ENCODE data around the gene FFAR2. TPM values are rescaled to one million over a fixed set of nuclear protein-coding genes. Genes with fewer than 3 reads are reported as not detected.
"Not testable (repeated sequence)": the region's sequence is repeated elsewhere in the genome, so short reads cannot be mapped to it uniquely, and the experiment has no call there.

Gene FFAR2
- total and polyA plus RNA-seq, 8 donors, result 0.18 to 26.6 (median 0.55) TPM; not detected in 1

DNA sequence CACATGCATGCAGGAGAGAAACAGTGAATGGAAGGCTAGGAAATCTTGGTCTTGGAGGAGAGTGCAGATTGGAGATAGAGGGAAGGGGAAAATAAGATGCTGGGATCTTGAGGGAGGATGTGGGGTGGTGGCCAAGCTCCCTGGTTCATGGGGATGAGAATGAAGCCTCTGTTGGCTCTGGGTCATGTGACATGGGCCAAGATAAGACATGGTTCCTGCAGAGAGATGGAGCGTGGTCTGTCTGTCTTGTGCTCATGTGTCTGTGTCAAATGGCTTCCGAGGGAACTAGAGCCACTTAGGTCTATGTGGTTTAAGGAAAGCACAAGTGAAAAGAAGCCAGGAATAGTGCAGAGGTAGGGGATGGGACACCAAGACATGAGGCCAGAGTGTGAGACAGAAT is 30.8 kb upstream of the FFAR2 start:
- Histone ChIP-seq H3K9me3 (no peaks in the 10 kb centered on the region), H3K4me1 (peaks cover 0 to 13% of the 10 kb centered on the region in 2 donors), H3K27me3 (peaks cover 0 to 42% of the 10 kb centered on the region in 2 donors), H3K27ac (no peak overlapping the region), H3K36me3 (no peaks in the 10 kb centered on the region), H3K4me3 (no peak overlapping the region)
- ATAC-seq (no peak), DNase-seq (no peak)
- intact Hi-C loops (cut with DNase I), result no loop called here
- TF ChIP-seq, protein P1, sequence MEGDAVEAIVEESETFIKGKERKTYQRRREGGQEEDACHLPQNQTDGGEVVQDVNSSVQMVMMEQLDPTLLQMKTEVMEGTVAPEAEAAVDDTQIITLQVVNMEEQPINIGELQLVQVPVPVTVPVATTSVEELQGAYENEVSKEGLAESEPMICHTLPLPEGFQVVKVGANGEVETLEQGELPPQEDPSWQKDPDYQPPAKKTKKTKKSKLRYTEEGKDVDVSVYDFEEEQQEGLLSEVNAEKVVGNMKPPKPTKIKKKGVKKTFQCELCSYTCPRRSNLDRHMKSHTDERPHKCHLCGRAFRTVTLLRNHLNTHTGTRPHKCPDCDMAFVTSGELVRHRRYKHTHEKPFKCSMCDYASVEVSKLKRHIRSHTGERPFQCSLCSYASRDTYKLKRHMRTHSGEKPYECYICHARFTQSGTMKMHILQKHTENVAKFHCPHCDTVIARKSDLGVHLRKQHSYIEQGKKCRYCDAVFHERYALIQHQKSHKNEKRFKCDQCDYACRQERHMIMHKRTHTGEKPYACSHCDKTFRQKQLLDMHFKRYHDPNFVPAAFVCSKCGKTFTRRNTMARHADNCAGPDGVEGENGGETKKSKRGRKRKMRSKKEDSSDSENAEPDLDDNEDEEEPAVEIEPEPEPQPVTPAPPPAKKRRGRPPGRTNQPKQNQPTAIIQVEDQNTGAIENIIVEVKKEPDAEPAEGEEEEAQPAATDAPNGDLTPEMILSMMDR (IDR thresholded peaks at IDR 0.05), result no peak

DNA sequence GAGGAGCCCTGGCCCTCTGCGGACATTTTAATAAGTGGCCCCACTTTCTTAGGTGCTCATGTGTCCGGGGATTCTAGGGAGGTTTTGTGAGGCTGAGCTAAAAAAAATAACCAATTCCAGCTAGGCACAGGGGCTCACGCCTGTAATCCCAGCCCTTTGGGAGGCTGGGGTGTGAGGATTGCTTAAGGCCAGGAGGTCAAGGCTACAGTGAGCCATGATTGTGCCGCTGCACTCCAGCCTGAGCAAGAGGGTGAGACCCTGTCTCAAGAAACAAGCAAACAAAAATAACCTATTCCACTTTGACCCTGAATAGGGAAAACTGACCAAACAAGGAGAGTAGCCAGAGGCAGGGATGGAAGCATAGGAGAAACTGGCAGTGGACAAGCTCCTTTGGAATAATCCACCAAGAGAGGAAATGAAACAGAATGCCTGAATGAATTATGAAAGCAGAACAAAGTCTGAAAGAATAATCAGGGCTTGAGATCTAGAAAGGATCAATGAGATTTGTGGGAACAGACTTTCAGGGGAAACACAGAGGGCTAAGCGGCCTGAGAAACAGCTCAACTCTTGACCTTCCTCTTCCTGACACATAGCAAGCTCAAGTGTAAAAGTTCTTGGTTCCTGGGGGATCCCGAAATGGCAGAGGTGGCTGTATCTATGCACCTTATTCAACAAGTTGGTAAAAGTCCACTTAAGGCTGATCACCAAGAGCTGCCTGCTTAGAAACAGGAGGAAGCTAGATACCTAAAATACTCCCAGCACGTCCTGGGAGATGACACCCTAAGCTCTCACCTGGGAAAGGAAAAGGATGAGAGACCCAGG is 30.1 kb upstream of the FFAR2 start:
- Histone ChIP-seq H3K27ac (no peak overlapping the region), H3K27me3 (peaks cover 0 to 37% of the 10 kb centered on the region in 2 donors), H3K4me3 (no peak overlapping the region), H3K36me3 (no peaks in the 10 kb centered on the region), H3K9me3 (no peaks in the 10 kb centered on the region), H3K4me1 (peaks cover 0 to 13% of the 10 kb centered on the region in 2 donors)
- DNase-seq, result no peak
- intact Hi-C loops (cut with DNase I), result no loop called here
- TF ChIP-seq, protein P1 (IDR thresholded peaks at IDR 0.05), result no peak
- no peak for ATAC-seq

DNA sequence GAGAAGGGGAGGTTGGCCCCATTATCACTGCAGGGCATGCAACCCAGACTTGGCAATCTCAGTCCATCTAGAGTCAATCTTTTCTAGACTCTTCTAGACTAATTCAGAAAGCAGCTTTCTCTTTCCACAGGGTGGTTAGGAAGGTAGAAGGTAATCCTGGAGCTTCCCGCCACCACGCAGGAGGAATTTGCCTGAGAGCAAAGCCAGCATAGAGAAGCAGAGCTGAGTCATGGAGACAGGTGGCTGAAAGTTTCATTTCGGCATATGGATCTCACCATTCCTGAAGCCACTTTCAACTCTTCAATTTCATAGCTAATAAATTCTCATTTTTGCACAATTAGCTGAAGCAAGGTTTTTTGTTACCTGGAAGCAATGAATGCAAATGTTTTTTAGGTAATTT is 29.0 kb upstream of the FFAR2 start:
- DNase-seq, result no peak
- no peak overlapping the region for H3K4me3 ChIP-seq
- H3K27ac ChIP-seq, result no peak overlapping the region
- intact Hi-C loops (cut with DNase I), result no loop called here
- ATAC-seq, result no peak
- H3K9me3 ChIP-seq, result no peaks in the 10 kb centered on the region
- peaks cover 0 to 27% of the 10 kb centered on the region in 2 donors for H3K27me3 ChIP-seq
- no peaks in the 10 kb centered on the region for H3K36me3 ChIP-seq
- TF ChIP-seq, protein P1 (IDR thresholded peaks at IDR 0.05), result no peak
- H3K4me1 ChIP-seq, result peaks cover 0 to 13% of the 10 kb centered on the region in 2 donors

DNA sequence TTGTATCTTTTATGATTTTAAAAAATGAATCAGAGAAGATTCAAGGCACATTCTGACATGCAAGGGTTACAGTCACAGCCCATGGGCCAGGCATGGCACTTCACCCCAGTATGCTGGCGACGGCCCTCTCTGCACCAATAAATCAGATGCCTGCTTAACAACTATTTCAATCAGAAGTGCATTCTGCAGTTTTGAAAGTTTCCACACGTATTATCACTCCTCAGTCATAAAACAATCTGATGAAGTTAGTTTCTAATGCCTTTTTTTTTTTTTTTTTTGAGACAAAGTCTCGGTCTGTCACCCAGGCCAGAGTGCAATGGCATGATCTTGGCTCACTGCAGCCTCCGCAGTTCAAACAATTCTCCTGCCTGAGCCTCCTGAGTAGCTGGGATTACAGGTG is 28.3 kb upstream of the FFAR2 start:
- no peaks in the 10 kb centered on the region for H3K9me3 ChIP-seq
- no peaks in the 10 kb centered on the region for H3K36me3 ChIP-seq
- DNase-seq, result no peak
- peaks cover 0 to 13% of the 10 kb centered on the region in 2 donors for H3K4me1 ChIP-seq
- H3K4me3 ChIP-seq, result no peak overlapping the region
- intact Hi-C loops (cut with DNase I), result no loop called here
- TF ChIP-seq, protein P1 (IDR thresholded peaks at IDR 0.05), result no peak
- H3K27me3 ChIP-seq, result peaks cover 0 to 20% of the 10 kb centered on the region in 2 donors
- no peak overlapping the region for H3K27ac ChIP-seq
- no peak for ATAC-seq

GRCh38 chr19:35421362-35421761 is 26.7 kb upstream of the FFAR2 start:
- no peak overlapping the region for H3K27ac ChIP-seq
- no peaks in the 10 kb centered on the region for H3K36me3 ChIP-seq
- peaks cover 0 to 7% of the 10 kb centered on the region in 2 donors for H3K27me3 ChIP-seq
- H3K9me3 ChIP-seq, result no peaks in the 10 kb centered on the region
- ATAC-seq (no peak), DNase-seq (no peak)
- intact Hi-C loops (cut with DNase I), result no loop called here
- no peak overlapping the region for H3K4me3 ChIP-seq
- H3K4me1 ChIP-seq, result peaks cover 0 to 13% of the 10 kb centered on the region in 2 donors
- TF ChIP-seq, protein P1 (IDR thresholded peaks at IDR 0.05), result no peak

DNA sequence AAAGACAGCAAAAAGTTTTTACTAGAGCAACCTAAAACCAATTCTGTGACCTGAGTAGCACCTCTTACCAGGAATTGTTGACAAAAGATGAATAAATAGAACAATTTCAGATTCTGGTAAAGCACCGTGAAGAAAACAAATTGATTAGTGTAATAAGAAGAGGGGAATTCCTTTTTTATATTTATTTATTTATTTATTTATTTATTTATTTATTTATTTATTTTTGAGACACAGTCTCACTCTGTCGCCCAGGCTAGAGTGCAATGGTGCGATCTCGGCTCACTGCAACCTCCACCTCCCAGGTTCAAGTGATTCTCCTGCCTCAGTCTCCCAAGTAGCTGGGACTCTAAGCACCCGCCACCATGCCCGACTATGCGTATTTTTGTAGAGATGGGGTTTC is 24.7 kb upstream of the FFAR2 start:
- intact Hi-C loops (cut with DNase I); H3K27me3 ChIP-seq; H3K4me3 ChIP-seq; H3K9me3 ChIP-seq; ATAC-seq; H3K36me3 ChIP-seq; DNase-seq; H3K27ac ChIP-seq: not testable (repeated sequence)
- peaks cover 0 to 24% of the 10 kb centered on the region in 2 donors for H3K4me1 ChIP-seq

All from left lung (tissue), 10 donors.